ENCODE measurements around the gene PLA2G4D.

DNA sequence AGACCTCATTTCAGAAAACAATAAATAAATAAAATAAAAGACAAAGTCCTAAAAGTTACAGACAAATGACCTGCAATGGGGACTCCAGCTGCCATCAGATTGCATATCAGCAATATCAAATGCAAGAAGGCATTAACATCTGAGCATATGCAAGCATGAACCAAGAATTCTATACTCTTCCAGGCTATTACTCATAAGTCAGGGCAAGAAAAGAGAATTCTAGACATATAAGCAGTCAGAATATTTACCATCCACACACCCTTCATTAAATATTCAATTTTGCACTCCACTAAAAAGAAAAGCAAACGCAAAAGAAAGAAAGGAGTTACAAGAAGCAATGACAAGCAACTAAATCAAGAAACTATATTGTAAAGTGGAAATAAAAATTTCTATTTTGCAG is 41.0 kb upstream of the PLA2G4D start:
- no peak for TF ChIP-seq NFYB (CRISPR knock-in tag; conservative IDR thresholded peaks at IDR 0.05; ENCODE audit: low read depth)
- TF ChIP-seq, protein P1, sequence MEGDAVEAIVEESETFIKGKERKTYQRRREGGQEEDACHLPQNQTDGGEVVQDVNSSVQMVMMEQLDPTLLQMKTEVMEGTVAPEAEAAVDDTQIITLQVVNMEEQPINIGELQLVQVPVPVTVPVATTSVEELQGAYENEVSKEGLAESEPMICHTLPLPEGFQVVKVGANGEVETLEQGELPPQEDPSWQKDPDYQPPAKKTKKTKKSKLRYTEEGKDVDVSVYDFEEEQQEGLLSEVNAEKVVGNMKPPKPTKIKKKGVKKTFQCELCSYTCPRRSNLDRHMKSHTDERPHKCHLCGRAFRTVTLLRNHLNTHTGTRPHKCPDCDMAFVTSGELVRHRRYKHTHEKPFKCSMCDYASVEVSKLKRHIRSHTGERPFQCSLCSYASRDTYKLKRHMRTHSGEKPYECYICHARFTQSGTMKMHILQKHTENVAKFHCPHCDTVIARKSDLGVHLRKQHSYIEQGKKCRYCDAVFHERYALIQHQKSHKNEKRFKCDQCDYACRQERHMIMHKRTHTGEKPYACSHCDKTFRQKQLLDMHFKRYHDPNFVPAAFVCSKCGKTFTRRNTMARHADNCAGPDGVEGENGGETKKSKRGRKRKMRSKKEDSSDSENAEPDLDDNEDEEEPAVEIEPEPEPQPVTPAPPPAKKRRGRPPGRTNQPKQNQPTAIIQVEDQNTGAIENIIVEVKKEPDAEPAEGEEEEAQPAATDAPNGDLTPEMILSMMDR (IDR thresholded peaks at IDR 0.05) = no peak
- TF ChIP-seq E2F4 (CRISPR knock-in tag; IDR thresholded peaks at IDR 0.05; ENCODE audit: borderline replicate concordance, low read depth) = no peak
- TF ChIP-seq, protein P2, sequence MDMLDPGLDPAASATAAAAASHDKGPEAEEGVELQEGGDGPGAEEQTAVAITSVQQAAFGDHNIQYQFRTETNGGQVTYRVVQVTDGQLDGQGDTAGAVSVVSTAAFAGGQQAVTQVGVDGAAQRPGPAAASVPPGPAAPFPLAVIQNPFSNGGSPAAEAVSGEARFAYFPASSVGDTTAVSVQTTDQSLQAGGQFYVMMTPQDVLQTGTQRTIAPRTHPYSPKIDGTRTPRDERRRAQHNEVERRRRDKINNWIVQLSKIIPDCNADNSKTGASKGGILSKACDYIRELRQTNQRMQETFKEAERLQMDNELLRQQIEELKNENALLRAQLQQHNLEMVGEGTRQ (CRISPR knock-in tag; IDR thresholded peaks at IDR 0.05) = no peak
- TF ChIP-seq ZNF121 (CRISPR knock-in tag; IDR thresholded peaks at IDR 0.05) = no peak
- no peak for TF ChIP-seq NFE2L1 (CRISPR knock-in tag; IDR thresholded peaks at IDR 0.05)
- TF ChIP-seq, protein P3, sequence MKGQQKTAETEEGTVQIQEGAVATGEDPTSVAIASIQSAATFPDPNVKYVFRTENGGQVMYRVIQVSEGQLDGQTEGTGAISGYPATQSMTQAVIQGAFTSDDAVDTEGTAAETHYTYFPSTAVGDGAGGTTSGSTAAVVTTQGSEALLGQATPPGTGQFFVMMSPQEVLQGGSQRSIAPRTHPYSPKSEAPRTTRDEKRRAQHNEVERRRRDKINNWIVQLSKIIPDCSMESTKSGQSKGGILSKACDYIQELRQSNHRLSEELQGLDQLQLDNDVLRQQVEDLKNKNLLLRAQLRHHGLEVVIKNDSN (CRISPR knock-in tag; IDR thresholded peaks at IDR 0.05) = no peak
- TF ChIP-seq NFATC4 (CRISPR knock-in tag; IDR thresholded peaks at IDR 0.05) = no peak
- TF ChIP-seq ESRRA (CRISPR knock-in tag; IDR thresholded peaks at IDR 0.05; ENCODE audit: borderline replicate concordance) = no peak
- TF ChIP-seq GRHL2 (CRISPR knock-in tag; IDR thresholded peaks at IDR 0.05; ENCODE audit: insufficient replicate concordance, severe bottlenecking) = no peak
- TF ChIP-seq, protein P4, sequence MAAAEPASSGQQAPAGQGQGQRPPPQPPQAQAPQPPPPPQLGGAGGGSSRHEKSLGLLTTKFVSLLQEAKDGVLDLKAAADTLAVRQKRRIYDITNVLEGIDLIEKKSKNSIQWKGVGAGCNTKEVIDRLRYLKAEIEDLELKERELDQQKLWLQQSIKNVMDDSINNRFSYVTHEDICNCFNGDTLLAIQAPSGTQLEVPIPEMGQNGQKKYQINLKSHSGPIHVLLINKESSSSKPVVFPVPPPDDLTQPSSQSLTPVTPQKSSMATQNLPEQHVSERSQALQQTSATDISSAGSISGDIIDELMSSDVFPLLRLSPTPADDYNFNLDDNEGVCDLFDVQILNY (CRISPR knock-in tag; IDR thresholded peaks at IDR 0.05) = no peak
